ENCODE results near the gene RNF4.

GRCh38 chr4:2438822-2439718 lies 29.8 kb upstream of the RNF4 start:
- TF ChIP-seq, protein P1, sequence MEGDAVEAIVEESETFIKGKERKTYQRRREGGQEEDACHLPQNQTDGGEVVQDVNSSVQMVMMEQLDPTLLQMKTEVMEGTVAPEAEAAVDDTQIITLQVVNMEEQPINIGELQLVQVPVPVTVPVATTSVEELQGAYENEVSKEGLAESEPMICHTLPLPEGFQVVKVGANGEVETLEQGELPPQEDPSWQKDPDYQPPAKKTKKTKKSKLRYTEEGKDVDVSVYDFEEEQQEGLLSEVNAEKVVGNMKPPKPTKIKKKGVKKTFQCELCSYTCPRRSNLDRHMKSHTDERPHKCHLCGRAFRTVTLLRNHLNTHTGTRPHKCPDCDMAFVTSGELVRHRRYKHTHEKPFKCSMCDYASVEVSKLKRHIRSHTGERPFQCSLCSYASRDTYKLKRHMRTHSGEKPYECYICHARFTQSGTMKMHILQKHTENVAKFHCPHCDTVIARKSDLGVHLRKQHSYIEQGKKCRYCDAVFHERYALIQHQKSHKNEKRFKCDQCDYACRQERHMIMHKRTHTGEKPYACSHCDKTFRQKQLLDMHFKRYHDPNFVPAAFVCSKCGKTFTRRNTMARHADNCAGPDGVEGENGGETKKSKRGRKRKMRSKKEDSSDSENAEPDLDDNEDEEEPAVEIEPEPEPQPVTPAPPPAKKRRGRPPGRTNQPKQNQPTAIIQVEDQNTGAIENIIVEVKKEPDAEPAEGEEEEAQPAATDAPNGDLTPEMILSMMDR (IDR thresholded peaks at IDR 0.05) = no peak
- no peak for TF ChIP-seq POLR2A (IDR thresholded peaks at IDR 0.05)

Data from body of pancreas (tissue), 4 donors.